OCI-LY3 (cell line): ENCODE data around the gene ZNF319.

Experiments
- H2AFZ ChIP-seq: fragments of 200-600, 300-600 bp; shearing (Covaris generic); 2 replicates; pipeline ENCODE4 v1.6.0; 2014; ENCODE audit warnings: antibody characterized with exemption, low read depth, low read length
- H3K27ac ChIP-seq: fragments of 200-600, 300-600 bp; sonication (generic); 2 replicates; pipeline ENCODE4 v1.5.1; 2014; ENCODE audit warnings: mild to moderate bottlenecking, low read length, moderate library complexity, mixed read lengths
- H3K27me3 ChIP-seq: fragments of 200-600, 300-600 bp; sonication (generic); 2 replicates; pipeline ENCODE4 v1.6.1; 2014; ENCODE audit warnings: low read depth, low read length, mixed read lengths
- H3K36me3 ChIP-seq: fragments of 200-600, 300-600 bp; sonication (generic); replicated peaks from 2 replicates; pipeline ENCODE3; 2014; ENCODE audit warnings: low read depth, low read length, mixed read lengths
- H3K4me1 ChIP-seq: fragments of 300-600, 200-600 bp; sonication (generic); 2 replicates; pipeline ENCODE4 v1.6.1; 2014; ENCODE audit warnings: low read length, mixed read lengths
- H3K4me2 ChIP-seq: fragments of 200-600, 300-600 bp; sonication (generic); 2 replicates; pipeline ENCODE4 v1.6.1; 2014; ENCODE audit warnings: low read length, mixed read lengths
- H3K4me3 ChIP-seq: fragments of 300-600, 200-600 bp; sonication (generic); 2 replicates; pipeline ENCODE4 v1.5.1; 2014; ENCODE audit warnings: antibody characterized with exemption, mild to moderate bottlenecking, low read length, moderate library complexity
- H3K79me2 ChIP-seq: fragments of 300-600, 200-600 bp; shearing (Covaris generic); 2 replicates; pipeline ENCODE4 v1.6.1; 2014; ENCODE audit warnings: mild to moderate bottlenecking, low read length, mixed read lengths
- H3K9ac ChIP-seq: fragments of 300-600, 200-600 bp; shearing (Covaris generic); 2 replicates; pipeline ENCODE4 v1.6.0; 2014; ENCODE audit warnings: mild to moderate bottlenecking, low read length, moderate library complexity
- H3K9me3 ChIP-seq: fragments of 200-600, 300-600 bp; shearing (Covaris generic); 2 replicates; pipeline ENCODE4 v1.6.1; 2014; ENCODE audit warnings: low read length, mixed read lengths; ENCODE audit not compliant: insufficient read depth
- H4K20me1 ChIP-seq: fragments of 200-600, 300-600 bp; sonication (generic); 2 replicates; pipeline ENCODE4 v1.6.1; 2016; ENCODE audit warnings: low read length, mixed read lengths; ENCODE audit not compliant: insufficient read depth
- EZH2phosphoT487 ChIP-seq: fragments of 200-600 bp; shearing (Covaris generic); IDR thresholded peaks from 2 replicates; pipeline ENCODE4 v1.6.1; 2018; ENCODE audit warnings: antibody characterized with exemption, mixed run types, low read depth
- TF ChIP-seq, protein P1 (sequence below): fragments of 200-600, 300-600 bp; sonication (generic); IDR thresholded peaks from 2 replicates; pipeline ENCODE4 v1.5.1; 2014; ENCODE audit warnings: antibody characterized with exemption, low read length, low read depth

ZNF319 gene

DNA sequence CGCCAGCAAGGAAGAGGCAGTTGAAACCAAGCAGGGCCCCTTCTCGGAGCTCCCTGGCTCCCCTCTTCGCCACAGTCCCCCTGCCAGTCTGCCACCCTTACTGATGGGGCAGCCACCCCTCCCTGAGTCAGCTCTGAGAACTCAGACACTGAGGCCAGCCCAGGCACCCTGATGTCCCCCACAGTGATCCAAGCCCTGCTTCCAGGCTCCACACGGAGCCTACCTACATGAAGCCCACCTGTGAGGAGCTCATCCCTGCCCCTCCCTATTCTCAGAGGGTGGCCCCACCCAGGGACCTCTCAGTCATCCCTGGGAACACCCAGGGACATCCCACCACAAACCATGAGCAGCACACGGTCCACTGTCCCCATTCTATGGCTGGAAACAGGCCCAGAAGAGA, 38.4 kb downstream of the ZNF319 start:
- H3K9ac ChIP-seq, result no peak overlapping the region
- no peaks in the 10 kb centered on the region for H3K27me3 ChIP-seq
- H3K36me3 ChIP-seq, result no peaks in the 10 kb centered on the region
- no peaks in the 10 kb centered on the region for H4K20me1 ChIP-seq
- H3K4me1 ChIP-seq, result 0 out of 2 replicates have a peak, but pooled peaks cover 2% of the 10 kb centered on the region
- H3K4me2 ChIP-seq, result no peak overlapping the region
- no peak overlapping the region for H3K4me3 ChIP-seq
- TF ChIP-seq, protein P1, sequence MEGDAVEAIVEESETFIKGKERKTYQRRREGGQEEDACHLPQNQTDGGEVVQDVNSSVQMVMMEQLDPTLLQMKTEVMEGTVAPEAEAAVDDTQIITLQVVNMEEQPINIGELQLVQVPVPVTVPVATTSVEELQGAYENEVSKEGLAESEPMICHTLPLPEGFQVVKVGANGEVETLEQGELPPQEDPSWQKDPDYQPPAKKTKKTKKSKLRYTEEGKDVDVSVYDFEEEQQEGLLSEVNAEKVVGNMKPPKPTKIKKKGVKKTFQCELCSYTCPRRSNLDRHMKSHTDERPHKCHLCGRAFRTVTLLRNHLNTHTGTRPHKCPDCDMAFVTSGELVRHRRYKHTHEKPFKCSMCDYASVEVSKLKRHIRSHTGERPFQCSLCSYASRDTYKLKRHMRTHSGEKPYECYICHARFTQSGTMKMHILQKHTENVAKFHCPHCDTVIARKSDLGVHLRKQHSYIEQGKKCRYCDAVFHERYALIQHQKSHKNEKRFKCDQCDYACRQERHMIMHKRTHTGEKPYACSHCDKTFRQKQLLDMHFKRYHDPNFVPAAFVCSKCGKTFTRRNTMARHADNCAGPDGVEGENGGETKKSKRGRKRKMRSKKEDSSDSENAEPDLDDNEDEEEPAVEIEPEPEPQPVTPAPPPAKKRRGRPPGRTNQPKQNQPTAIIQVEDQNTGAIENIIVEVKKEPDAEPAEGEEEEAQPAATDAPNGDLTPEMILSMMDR, result no peak
- TF ChIP-seq EZH2phosphoT487, result no peak
- no peaks in the 10 kb centered on the region for H3K9me3 ChIP-seq
- no peak overlapping the region for H2AFZ ChIP-seq
- H3K79me2 ChIP-seq, result no peaks in the 10 kb centered on the region
- H3K27ac ChIP-seq, result no peak overlapping the region

DNA sequence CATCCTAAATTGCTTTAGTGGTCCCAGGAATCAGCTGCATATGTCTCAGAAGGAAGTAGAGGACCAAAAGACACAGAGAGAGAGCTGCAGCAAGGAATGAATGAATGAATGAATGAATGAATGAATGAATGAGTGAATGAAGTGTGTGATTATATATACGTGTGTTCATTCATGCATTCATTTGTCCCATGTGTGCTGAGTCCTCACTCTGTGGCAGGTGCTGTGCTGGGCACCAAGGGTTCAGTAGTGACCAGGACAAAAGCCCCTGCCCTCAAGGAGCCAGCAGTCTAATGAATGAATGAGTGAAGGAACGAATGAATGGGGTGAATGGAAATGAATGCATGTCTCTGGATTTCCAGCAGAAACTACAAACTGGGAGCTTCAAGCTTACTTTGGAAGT, 38.9 kb downstream of the ZNF319 start:
- TF ChIP-seq, protein P1, result no peak
- TF ChIP-seq EZH2phosphoT487, result no peak
- no peaks in the 10 kb centered on the region for H3K4me1 ChIP-seq
- H3K27ac ChIP-seq, result no peak overlapping the region
- no peaks in the 10 kb centered on the region for H3K27me3 ChIP-seq
- H3K4me2 ChIP-seq, result no peak overlapping the region
- no peak overlapping the region for H2AFZ ChIP-seq
- H3K9me3 ChIP-seq, result no peaks in the 10 kb centered on the region
- H3K36me3 ChIP-seq, result no peaks in the 10 kb centered on the region
- H3K4me3 ChIP-seq, result no peak overlapping the region
- H3K79me2 ChIP-seq, result no peaks in the 10 kb centered on the region
- no peak overlapping the region for H3K9ac ChIP-seq
- no peaks in the 10 kb centered on the region for H4K20me1 ChIP-seq

DNA sequence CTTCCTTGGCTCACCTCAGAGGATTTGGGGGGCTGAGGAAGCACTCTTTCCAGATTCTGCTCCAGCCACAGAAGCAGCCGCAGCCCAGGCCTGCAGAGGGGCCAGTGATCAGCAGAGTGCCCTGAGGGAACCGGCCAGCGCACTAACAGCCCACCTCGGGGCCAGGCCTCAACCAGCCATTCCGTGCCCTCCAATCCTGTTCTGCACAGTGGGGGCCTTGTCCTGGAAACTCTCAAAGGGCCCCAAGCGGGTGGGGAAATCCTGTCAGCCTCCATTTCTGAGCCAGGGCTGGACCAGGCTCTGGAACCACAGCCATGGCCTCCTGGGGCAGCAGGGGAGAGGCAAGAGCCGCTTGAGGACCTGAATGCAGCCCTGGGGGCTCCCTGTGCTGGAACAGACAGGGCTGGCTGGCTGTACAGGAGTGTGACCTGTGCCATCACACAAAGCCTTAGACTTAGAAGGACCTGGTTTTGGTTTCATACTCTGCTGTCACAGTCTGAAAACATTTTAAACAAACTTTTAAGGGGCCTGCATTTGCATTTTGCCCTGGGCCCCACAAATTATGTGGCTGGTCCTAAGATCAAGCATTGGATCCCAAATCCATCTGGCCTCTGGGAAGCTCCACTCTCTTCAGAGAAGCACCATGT, 39.5 kb downstream of the ZNF319 start:
- H3K4me2 ChIP-seq, result no peak overlapping the region
- H3K36me3 ChIP-seq, result no peaks in the 10 kb centered on the region
- no peak overlapping the region for H3K9ac ChIP-seq
- TF ChIP-seq EZH2phosphoT487, result no peak
- TF ChIP-seq, protein P1, result no peak
- H2AFZ ChIP-seq, result no peak overlapping the region
- no peaks in the 10 kb centered on the region for H3K4me1 ChIP-seq
- no peaks in the 10 kb centered on the region for H3K9me3 ChIP-seq
- no peaks in the 10 kb centered on the region for H4K20me1 ChIP-seq
- no peaks in the 10 kb centered on the region for H3K27me3 ChIP-seq
- H3K4me3 ChIP-seq, result no peak overlapping the region
- no peak overlapping the region for H3K27ac ChIP-seq
- no peaks in the 10 kb centered on the region for H3K79me2 ChIP-seq

DNA sequence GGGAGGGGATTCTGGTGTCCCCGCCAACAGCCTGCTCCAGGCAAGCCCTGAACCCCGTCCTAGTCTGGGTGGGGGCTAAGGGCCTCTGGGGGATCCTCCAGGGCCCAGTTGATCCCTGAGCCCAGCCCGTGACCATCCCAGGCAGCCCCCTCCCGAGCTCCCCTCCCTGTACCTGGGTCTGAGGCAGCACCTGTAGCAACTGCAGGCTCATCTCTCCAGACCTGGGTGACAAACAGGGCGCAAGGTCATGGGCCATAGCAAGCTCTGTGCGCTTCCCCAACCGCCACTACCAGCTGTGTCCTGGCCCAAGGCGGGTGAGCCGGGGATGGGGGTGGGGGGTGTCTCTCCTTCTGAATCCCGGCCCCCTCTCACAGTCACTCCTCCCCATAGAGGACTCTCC, 40.2 kb downstream of the ZNF319 start:
- Histone ChIP-seq H3K4me2 (no peak overlapping the region), H3K4me1 (no peaks in the 10 kb centered on the region), H3K36me3 (no peaks in the 10 kb centered on the region), H3K27ac (no peak overlapping the region), H4K20me1 (no peaks in the 10 kb centered on the region), H2AFZ (no peak overlapping the region), H3K27me3 (no peaks in the 10 kb centered on the region), H3K9ac (no peak overlapping the region), H3K79me2 (no peaks in the 10 kb centered on the region), H3K4me3 (no peak overlapping the region), H3K9me3 (no peaks in the 10 kb centered on the region)
- TF ChIP-seq EZH2phosphoT487, result no peak
- TF ChIP-seq, protein P1, result no peak
